ENCODE results near the gene ARHGAP12.

ARHGAP12 gene

DNA sequence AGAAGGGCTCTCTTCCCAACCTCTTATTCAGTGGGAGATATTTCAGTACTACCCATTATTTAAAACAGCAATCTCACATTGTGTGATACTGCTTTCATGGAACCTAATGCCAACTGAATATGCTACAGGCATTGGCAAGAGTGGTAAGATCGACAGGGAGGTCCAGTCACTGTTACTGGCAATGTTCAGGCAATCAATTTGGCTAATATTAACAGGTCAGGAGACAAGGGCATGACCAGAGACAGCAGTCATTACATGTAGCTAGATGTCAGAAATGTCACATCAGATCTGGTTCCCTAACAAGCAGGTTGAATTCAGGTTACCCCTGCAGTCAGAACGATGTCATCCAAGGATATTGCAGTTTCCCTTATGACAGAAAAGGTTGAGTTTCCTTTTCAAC, 129.4 kb downstream of the ARHGAP12 start:
- H3K4me3 ChIP-seq (ENCODE audit: low read depth, low read length), result no peak overlapping the region
- no peaks in the 10 kb centered on the region for H3K36me3 ChIP-seq (ENCODE audit: control insufficient read depth in 2 of 2, insufficient read depth in 1 of 2, low read length in 2 of 2)
- no peaks in the 10 kb centered on the region for H3K4me1 ChIP-seq (ENCODE audit: control insufficient read depth, insufficient read depth, low read length)
- ChIA-PET CTCF (interaction anchor here (2.4 kb wide), 1 partner anchor 10 kb away, joined by 8 read pairs; no protein-coding TSS in a partner anchor), POLR2A (no interaction called here)
- TF ChIP-seq ZNF624 (tag by site-specific recombination; IDR thresholded peaks at IDR 0.05) (no peak), HIC1 (tag by site-specific recombination; IDR thresholded peaks at IDR 0.05) (no peak), ZXDB (tag by site-specific recombination; IDR thresholded peaks at IDR 0.05) (no peak)
- TF ChIP-seq, protein P1, sequence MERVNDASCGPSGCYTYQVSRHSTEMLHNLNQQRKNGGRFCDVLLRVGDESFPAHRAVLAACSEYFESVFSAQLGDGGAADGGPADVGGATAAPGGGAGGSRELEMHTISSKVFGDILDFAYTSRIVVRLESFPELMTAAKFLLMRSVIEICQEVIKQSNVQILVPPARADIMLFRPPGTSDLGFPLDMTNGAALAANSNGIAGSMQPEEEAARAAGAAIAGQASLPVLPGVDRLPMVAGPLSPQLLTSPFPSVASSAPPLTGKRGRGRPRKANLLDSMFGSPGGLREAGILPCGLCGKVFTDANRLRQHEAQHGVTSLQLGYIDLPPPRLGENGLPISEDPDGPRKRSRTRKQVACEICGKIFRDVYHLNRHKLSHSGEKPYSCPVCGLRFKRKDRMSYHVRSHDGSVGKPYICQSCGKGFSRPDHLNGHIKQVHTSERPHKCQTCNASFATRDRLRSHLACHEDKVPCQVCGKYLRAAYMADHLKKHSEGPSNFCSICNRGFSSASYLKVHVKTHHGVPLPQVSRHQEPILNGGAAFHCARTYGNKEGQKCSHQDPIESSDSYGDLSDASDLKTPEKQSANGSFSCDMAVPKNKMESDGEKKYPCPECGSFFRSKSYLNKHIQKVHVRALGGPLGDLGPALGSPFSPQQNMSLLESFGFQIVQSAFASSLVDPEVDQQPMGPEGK (tag by site-specific recombination; IDR thresholded peaks at IDR 0.05), result no peak
- TF ChIP-seq, protein P2, sequence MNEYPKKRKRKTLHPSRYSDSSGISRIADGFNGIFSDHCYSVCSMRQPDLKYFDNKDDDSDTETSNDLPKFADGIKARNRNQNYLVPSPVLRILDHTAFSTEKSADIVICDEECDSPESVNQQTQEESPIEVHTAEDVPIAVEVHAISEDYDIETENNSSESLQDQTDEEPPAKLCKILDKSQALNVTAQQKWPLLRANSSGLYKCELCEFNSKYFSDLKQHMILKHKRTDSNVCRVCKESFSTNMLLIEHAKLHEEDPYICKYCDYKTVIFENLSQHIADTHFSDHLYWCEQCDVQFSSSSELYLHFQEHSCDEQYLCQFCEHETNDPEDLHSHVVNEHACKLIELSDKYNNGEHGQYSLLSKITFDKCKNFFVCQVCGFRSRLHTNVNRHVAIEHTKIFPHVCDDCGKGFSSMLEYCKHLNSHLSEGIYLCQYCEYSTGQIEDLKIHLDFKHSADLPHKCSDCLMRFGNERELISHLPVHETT (tag by site-specific recombination; IDR thresholded peaks at IDR 0.05), result no peak
- no peak overlapping the region for H3K27ac ChIP-seq (ENCODE audit: extremely low read depth, low read depth, low read length)
- no peaks in the 10 kb centered on the region; the same call in 1 of the 2 replicates for H3K9me3 ChIP-seq (ENCODE audit: control insufficient read depth, insufficient read depth, low read depth, low read length)

- Histone ChIP-seq H3K4me3 (ENCODE audit: low read depth, low read length) (no peak overlapping the region), H3K36me3 (ENCODE audit: control insufficient read depth in 2 of 2, insufficient read depth in 1 of 2, low read length in 2 of 2) (no peaks in the 10 kb centered on the region), H3K27ac (ENCODE audit: extremely low read depth, low read depth, low read length) (no peak overlapping the region), H3K4me1 (ENCODE audit: control insufficient read depth, insufficient read depth, low read length) (no peaks in the 10 kb centered on the region), H3K9me3 (ENCODE audit: control insufficient read depth, insufficient read depth, low read depth, low read length) (no peaks in the 10 kb centered on the region; the same call in 1 of the 2 replicates)
- no peak for TF ChIP-seq INSM2 (tag by site-specific recombination; IDR thresholded peaks at IDR 0.05)
- no peak for TF ChIP-seq ZEB2 (tag by site-specific recombination; IDR thresholded peaks at IDR 0.05)
- no peak for TF ChIP-seq ZNF529 (tag by site-specific recombination; IDR thresholded peaks at IDR 0.05; ENCODE audit: insufficient replicate concordance)
- TF ChIP-seq ZNF214 (tag by site-specific recombination; IDR thresholded peaks at IDR 0.05; ENCODE audit: borderline replicate concordance), result no peak
- no peak for TF ChIP-seq ZBTB44 (tag by site-specific recombination; IDR thresholded peaks at IDR 0.05)
- no peak for TF ChIP-seq PRDM1 (tag by site-specific recombination; IDR thresholded peaks at IDR 0.05)
- no peak for TF ChIP-seq ZNF423 (tag by site-specific recombination; IDR thresholded peaks at IDR 0.05)
- TF ChIP-seq, protein P3, sequence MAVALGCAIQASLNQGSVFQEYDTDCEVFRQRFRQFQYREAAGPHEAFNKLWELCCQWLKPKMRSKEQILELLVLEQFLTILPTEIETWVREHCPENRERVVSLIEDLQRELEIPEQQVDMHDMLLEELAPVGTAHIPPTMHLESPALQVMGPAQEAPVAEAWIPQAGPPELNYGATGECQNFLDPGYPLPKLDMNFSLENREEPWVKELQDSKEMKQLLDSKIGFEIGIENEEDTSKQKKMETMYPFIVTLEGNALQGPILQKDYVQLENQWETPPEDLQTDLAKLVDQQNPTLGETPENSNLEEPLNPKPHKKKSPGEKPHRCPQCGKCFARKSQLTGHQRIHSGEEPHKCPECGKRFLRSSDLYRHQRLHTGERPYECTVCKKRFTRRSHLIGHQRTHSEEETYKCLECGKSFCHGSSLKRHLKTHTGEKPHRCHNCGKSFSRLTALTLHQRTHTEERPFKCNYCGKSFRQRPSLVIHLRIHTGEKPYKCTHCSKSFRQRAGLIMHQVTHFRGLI (tag by site-specific recombination; IDR thresholded peaks at IDR 0.05), result no peak
- TF ChIP-seq, protein P4, sequence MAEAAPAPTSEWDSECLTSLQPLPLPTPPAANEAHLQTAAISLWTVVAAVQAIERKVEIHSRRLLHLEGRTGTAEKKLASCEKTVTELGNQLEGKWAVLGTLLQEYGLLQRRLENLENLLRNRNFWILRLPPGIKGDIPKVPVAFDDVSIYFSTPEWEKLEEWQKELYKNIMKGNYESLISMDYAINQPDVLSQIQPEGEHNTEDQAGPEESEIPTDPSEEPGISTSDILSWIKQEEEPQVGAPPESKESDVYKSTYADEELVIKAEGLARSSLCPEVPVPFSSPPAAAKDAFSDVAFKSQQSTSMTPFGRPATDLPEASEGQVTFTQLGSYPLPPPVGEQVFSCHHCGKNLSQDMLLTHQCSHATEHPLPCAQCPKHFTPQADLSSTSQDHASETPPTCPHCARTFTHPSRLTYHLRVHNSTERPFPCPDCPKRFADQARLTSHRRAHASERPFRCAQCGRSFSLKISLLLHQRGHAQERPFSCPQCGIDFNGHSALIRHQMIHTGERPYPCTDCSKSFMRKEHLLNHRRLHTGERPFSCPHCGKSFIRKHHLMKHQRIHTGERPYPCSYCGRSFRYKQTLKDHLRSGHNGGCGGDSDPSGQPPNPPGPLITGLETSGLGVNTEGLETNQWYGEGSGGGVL (tag by site-specific recombination; IDR thresholded peaks at IDR 0.05), result no peak
- no peak for TF ChIP-seq ZNF768 (tag by site-specific recombination; IDR thresholded peaks at IDR 0.05)
- no peak for TF ChIP-seq ZNF121 (tag by site-specific recombination; IDR thresholded peaks at IDR 0.05)
- TF ChIP-seq ZNF114 (tag by site-specific recombination; IDR thresholded peaks at IDR 0.05), result no peak
- TF ChIP-seq ZNF335 (tag by site-specific recombination; conservative IDR thresholded peaks at IDR 0.05), result no peak
- no peak for TF ChIP-seq ZNF473 (tag by site-specific recombination; IDR thresholded peaks at IDR 0.05)
- TF ChIP-seq, protein P5, sequence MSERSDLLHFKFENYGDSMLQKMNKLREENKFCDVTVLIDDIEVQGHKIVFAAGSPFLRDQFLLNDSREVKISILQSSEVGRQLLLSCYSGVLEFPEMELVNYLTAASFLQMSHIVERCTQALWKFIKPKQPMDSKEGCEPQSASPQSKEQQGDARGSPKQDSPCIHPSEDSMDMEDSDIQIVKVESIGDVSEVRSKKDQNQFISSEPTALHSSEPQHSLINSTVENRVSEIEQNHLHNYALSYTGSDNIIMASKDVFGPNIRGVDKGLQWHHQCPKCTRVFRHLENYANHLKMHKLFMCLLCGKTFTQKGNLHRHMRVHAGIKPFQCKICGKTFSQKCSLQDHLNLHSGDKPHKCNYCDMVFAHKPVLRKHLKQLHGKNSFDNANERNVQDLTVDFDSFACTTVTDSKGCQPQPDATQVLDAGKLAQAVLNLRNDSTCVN (tag by site-specific recombination; optimal IDR thresholded peaks at IDR 0.05), result no peak
- no peak for TF ChIP-seq ZNF837 (tag by site-specific recombination; IDR thresholded peaks at IDR 0.05)
- ChIA-PET CTCF (no interaction called here), POLR2A (no interaction called here)
Observed at GRCh38 chr10:31792745-31793144, 135.9 kb downstream of the ARHGAP12 start.
